Measurements from ENCODE around the gene AHRR. TPM values are rescaled to one million over a fixed set of nuclear protein-coding genes. Genes with fewer than 3 reads are reported as not detected.
"Not testable (repeated sequence)": the region's sequence is repeated elsewhere in the genome, so short reads cannot be mapped to it uniquely, and the experiment has no call there.

The AHRR gene
- total and polyA plus RNA-seq, 9 donors = 1.4 to 6.9 (median 2.8) TPM

GRCh38 chr5:414991-415927 lies 93.7 kb downstream of the AHRR start:
- Histone ChIP-seq H3K4me1 (ENCODE audit: control insufficient read depth, insufficient read depth, low read length) (peaks cover 25% of the 10 kb centered on the region), H3K27ac (ENCODE audit: low read length) (peak overlapping the region; percentile 47)
- H3K36me3 ChIP-seq (ENCODE audit: control insufficient read depth, insufficient read depth, low read length); H3K9me3 ChIP-seq (replicated peaks; ENCODE audit: control insufficient read depth, low read depth, low read length); H3K27me3 ChIP-seq (ENCODE audit: control insufficient read depth, insufficient read depth, low read length); H3K4me3 ChIP-seq (ENCODE audit: low read length): not testable (repeated sequence)
- peak; percentile 94 for DNase-seq
- 66% methylated on average over 40 of the region's 42 CpGs for WGBS (ENCODE audit: insufficient coverage)

- peaks cover 25% of the 10 kb centered on the region for H3K4me1 ChIP-seq (ENCODE audit: control insufficient read depth, insufficient read depth, low read length)
- no peak overlapping the region for H3K27ac ChIP-seq (ENCODE audit: low read length)
- 83% methylated on average over 19 of the region's 24 CpGs for WGBS (ENCODE audit: insufficient coverage)
- H3K4me3 ChIP-seq (ENCODE audit: low read length) = no peak overlapping the region
- DNase-seq = no peak
- H3K27me3 ChIP-seq (ENCODE audit: control insufficient read depth, insufficient read depth, low read length) = no peaks in the 10 kb centered on the region
- H3K9me3 ChIP-seq (replicated peaks; ENCODE audit: control insufficient read depth, low read depth, low read length) = no peaks in the 10 kb centered on the region
- no peaks in the 10 kb centered on the region for H3K36me3 ChIP-seq (ENCODE audit: control insufficient read depth, insufficient read depth, low read length)
Observed at GRCh38 chr5:415928-416635, 94.6 kb downstream of the AHRR start.

GRCh38 chr5:416636-416960 lies 95.1 kb downstream of the AHRR start:
- Histone ChIP-seq H3K27me3 (ENCODE audit: control insufficient read depth, insufficient read depth, low read length) (no peaks in the 10 kb centered on the region), H3K4me3 (ENCODE audit: low read length) (no peak overlapping the region), H3K36me3 (ENCODE audit: control insufficient read depth, insufficient read depth, low read length) (no peaks in the 10 kb centered on the region), H3K27ac (ENCODE audit: low read length) (no peak overlapping the region), H3K9me3 (replicated peaks; ENCODE audit: control insufficient read depth, low read depth, low read length) (no peaks in the 10 kb centered on the region), H3K4me1 (ENCODE audit: control insufficient read depth, insufficient read depth, low read length) (peaks cover 25% of the 10 kb centered on the region)
- 94% methylated on average over 12 of the region's 14 CpGs for WGBS (ENCODE audit: insufficient coverage)
- DNase-seq = no peak

GRCh38 chr5:417301-418161 lies 96.0 kb downstream of the AHRR start:
- Histone ChIP-seq H3K27me3 (ENCODE audit: control insufficient read depth, insufficient read depth, low read length) (no peaks in the 10 kb centered on the region), H3K36me3 (ENCODE audit: control insufficient read depth, insufficient read depth, low read length) (no peaks in the 10 kb centered on the region), H3K27ac (ENCODE audit: low read length) (no peak overlapping the region), H3K4me3 (ENCODE audit: low read length) (no peak overlapping the region), H3K9me3 (replicated peaks; ENCODE audit: control insufficient read depth, low read depth, low read length) (no peaks in the 10 kb centered on the region), H3K4me1 (ENCODE audit: control insufficient read depth, insufficient read depth, low read length) (peaks cover 31% of the 10 kb centered on the region)
- 82% methylated on average over 14 of the region's 14 CpGs for WGBS (ENCODE audit: insufficient coverage)
- DNase-seq = no peak

- no peaks in the 10 kb centered on the region for H3K36me3 ChIP-seq (ENCODE audit: control insufficient read depth, insufficient read depth, low read length)
- H3K27ac ChIP-seq (ENCODE audit: low read length) = peak overlapping the region; percentile 66
- H3K27me3 ChIP-seq (ENCODE audit: control insufficient read depth, insufficient read depth, low read length) = no peaks in the 10 kb centered on the region
- peaks cover 36% of the 10 kb centered on the region for H3K4me1 ChIP-seq (ENCODE audit: control insufficient read depth, insufficient read depth, low read length)
- H3K4me3 ChIP-seq (ENCODE audit: low read length) = no peak overlapping the region
- peak; percentile 85 for DNase-seq
- WGBS (ENCODE audit: insufficient coverage) = 81% methylated on average over 13 of the region's 18 CpGs
- H3K9me3 ChIP-seq (replicated peaks; ENCODE audit: control insufficient read depth, low read depth, low read length) = no peaks in the 10 kb centered on the region
Observed at GRCh38 chr5:418162-419121, 96.9 kb downstream of the AHRR start.

- Histone ChIP-seq H3K9me3 (replicated peaks; ENCODE audit: control insufficient read depth, low read depth, low read length) (no peaks in the 10 kb centered on the region), H3K4me3 (ENCODE audit: low read length) (no peak overlapping the region), H3K27me3 (ENCODE audit: control insufficient read depth, insufficient read depth, low read length) (no peaks in the 10 kb centered on the region), H3K36me3 (ENCODE audit: control insufficient read depth, insufficient read depth, low read length) (no peaks in the 10 kb centered on the region), H3K4me1 (ENCODE audit: control insufficient read depth, insufficient read depth, low read length) (peaks cover 33% of the 10 kb centered on the region), H3K27ac (ENCODE audit: low read length) (no peak overlapping the region)
- 84% methylated on average over 6 of the region's 12 CpGs for WGBS (ENCODE audit: insufficient coverage)
- no peak for DNase-seq
Observed at GRCh38 chr5:419970-420369, 98.5 kb downstream of the AHRR start.

- Histone ChIP-seq H3K9me3 (replicated peaks; ENCODE audit: control insufficient read depth, low read depth, low read length) (no peaks in the 10 kb centered on the region), H3K27me3 (ENCODE audit: control insufficient read depth, insufficient read depth, low read length) (no peaks in the 10 kb centered on the region), H3K27ac (ENCODE audit: low read length) (no peak overlapping the region), H3K4me3 (ENCODE audit: low read length) (no peak overlapping the region), H3K36me3 (ENCODE audit: control insufficient read depth, insufficient read depth, low read length) (no peaks in the 10 kb centered on the region), H3K4me1 (ENCODE audit: control insufficient read depth, insufficient read depth, low read length) (peaks cover 28% of the 10 kb centered on the region)
- DNase-seq = no peak
- 91% methylated on average over 46 of the region's 52 CpGs for WGBS (ENCODE audit: insufficient coverage)
Observed at GRCh38 chr5:420632-421286, 99.2 kb downstream of the AHRR start.

GRCh38 chr5:421287-421880 lies 99.9 kb downstream of the AHRR start:
- Histone ChIP-seq H3K27ac (ENCODE audit: low read length) (no peak overlapping the region), H3K36me3 (ENCODE audit: control insufficient read depth, insufficient read depth, low read length) (no peaks in the 10 kb centered on the region), H3K4me3 (ENCODE audit: low read length) (no peak overlapping the region), H3K4me1 (ENCODE audit: control insufficient read depth, insufficient read depth, low read length) (peaks cover 24% of the 10 kb centered on the region), H3K27me3 (ENCODE audit: control insufficient read depth, insufficient read depth, low read length) (no peaks in the 10 kb centered on the region), H3K9me3 (replicated peaks; ENCODE audit: control insufficient read depth, low read depth, low read length) (no peaks in the 10 kb centered on the region)
- no peak for DNase-seq
- WGBS (ENCODE audit: insufficient coverage) = 81% methylated on average over 30 of the region's 34 CpGs

GRCh38 chr5:421901-422300 lies 100.4 kb downstream of the AHRR start:
- H3K4me1 ChIP-seq (ENCODE audit: control insufficient read depth, insufficient read depth, low read length) = peaks cover 24% of the 10 kb centered on the region
- no peak overlapping the region for H3K27ac ChIP-seq (ENCODE audit: low read length)
- no peak overlapping the region for H3K4me3 ChIP-seq (ENCODE audit: low read length)
- no peaks in the 10 kb centered on the region for H3K36me3 ChIP-seq (ENCODE audit: control insufficient read depth, insufficient read depth, low read length)
- H3K27me3 ChIP-seq (ENCODE audit: control insufficient read depth, insufficient read depth, low read length) = no peaks in the 10 kb centered on the region
- no peak for DNase-seq
- WGBS (ENCODE audit: insufficient coverage) = 92% methylated on average over 12 of the region's 13 CpGs
- no peaks in the 10 kb centered on the region for H3K9me3 ChIP-seq (replicated peaks; ENCODE audit: control insufficient read depth, low read depth, low read length)

Data from muscle of leg (tissue), 11 donors.